Endothelial cell of umbilical vein (primary cell): ENCODE data around the gene PLA2G2D.

Source experiments
- CTCF ChIP-seq, 2 donors: IDR thresholded peaks; 1 replicate in 1 of 2; 2 replicates in 1 of 2; pipeline ENCODE4 v1.5.1; 2011; ENCODE audit warnings: low read length in 2 of 2, mild to moderate bottlenecking in 2 of 2, moderate library complexity in 2 of 2, control low read depth in 1 of 2, inconsistent platforms in 1 of 2, low read depth in 1 of 2; ENCODE audit not compliant: insufficient read depth in 1 of 2; ENCODE audit errors: extremely low read depth in 1 of 2
- EZH2 ChIP-seq: IDR thresholded peaks from 2 replicates; pipeline ENCODE4 v1.6.1; 2012; ENCODE audit warnings: borderline replicate concordance, low read depth, mild to moderate bottlenecking, moderate library complexity, low read length, inconsistent platforms; ENCODE audit not compliant: severe bottlenecking
- GATA2 ChIP-seq: IDR thresholded peaks from 2 replicates; pipeline ENCODE4 v1.7.0; 2011; ENCODE audit warnings: low read depth, mild to moderate bottlenecking, moderate library complexity, mixed read lengths, low read length; ENCODE audit not compliant: insufficient read length, insufficient read depth
- JUN ChIP-seq: IDR thresholded peaks from 2 replicates; pipeline ENCODE4 v1.6.1; 2011; ENCODE audit warnings: borderline replicate concordance, low read depth; ENCODE audit not compliant: insufficient read length, insufficient read depth
- POLR2A ChIP-seq: IDR thresholded peaks from 2 replicates; pipeline ENCODE4 v1.6.1; 2012; ENCODE audit warnings: low read depth, mild to moderate bottlenecking, control low read depth, low read length
- POLR2AphosphoS5 ChIP-seq: IDR thresholded peaks from 2 replicates; pipeline ENCODE4 v1.6.1; 2012; ENCODE audit warnings: low read depth, mild to moderate bottlenecking, control low read depth, low read length, moderate library complexity; ENCODE audit not compliant: insufficient read depth

- TF ChIP-seq POLR2AphosphoS5 (no peak), CTCF (IDR thresholded peaks at IDR 0.05; ENCODE audit: extremely low read depth in 1 of 2, insufficient read depth in 1 of 2, low read depth in 1 of 2, low read length in 2 of 2) (no peak), EZH2 (no peak), POLR2A (no peak), GATA2 (no peak), JUN (no peak)
Measured at GRCh38 chr1:20120796-20121195, 1.5 kb upstream of the PLA2G2D start.
